ENCODE data around the gene PDAP1.

- no peak for TF ChIP-seq POLR2A (IDR thresholded peaks at IDR 0.05)
- TF ChIP-seq, protein P1, sequence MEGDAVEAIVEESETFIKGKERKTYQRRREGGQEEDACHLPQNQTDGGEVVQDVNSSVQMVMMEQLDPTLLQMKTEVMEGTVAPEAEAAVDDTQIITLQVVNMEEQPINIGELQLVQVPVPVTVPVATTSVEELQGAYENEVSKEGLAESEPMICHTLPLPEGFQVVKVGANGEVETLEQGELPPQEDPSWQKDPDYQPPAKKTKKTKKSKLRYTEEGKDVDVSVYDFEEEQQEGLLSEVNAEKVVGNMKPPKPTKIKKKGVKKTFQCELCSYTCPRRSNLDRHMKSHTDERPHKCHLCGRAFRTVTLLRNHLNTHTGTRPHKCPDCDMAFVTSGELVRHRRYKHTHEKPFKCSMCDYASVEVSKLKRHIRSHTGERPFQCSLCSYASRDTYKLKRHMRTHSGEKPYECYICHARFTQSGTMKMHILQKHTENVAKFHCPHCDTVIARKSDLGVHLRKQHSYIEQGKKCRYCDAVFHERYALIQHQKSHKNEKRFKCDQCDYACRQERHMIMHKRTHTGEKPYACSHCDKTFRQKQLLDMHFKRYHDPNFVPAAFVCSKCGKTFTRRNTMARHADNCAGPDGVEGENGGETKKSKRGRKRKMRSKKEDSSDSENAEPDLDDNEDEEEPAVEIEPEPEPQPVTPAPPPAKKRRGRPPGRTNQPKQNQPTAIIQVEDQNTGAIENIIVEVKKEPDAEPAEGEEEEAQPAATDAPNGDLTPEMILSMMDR (IDR thresholded peaks at IDR 0.05), result no peak
These were observed 11.8 kb upstream of the PDAP1 start for GRCh38 chr7:99420213-99420612.
